BE2C (cell line): ENCODE data around the gene MAS1.

Experiments used
- DNase-seq: peaks from one replicate; pipeline ENCODE4 v3.0.0-alpha.2; 2020
- H3K27me3 ChIP-seq: fragments of 250-450 bp; sonication (Bioruptor Pico); 2 replicates; pipeline ENCODE4 v1.5.1; 2020; ENCODE audit warnings: mild to moderate bottlenecking
- H3K36me3 ChIP-seq: fragments of 250-450 bp; sonication (Bioruptor Pico); 2 replicates; pipeline ENCODE4 v1.5.1; 2020; ENCODE audit warnings: mild to moderate bottlenecking
- H3K4me1 ChIP-seq: fragments of 250-450 bp; sonication (Bioruptor Pico); 2 replicates; pipeline ENCODE4 v1.5.1; 2020
- H3K4me3 ChIP-seq: 2 replicates; pipeline ENCODE4 v1.5.1; 2011; ENCODE audit warnings: low read depth, low read length
- H3K9me3 ChIP-seq: fragments of 250-450 bp; sonication (Bioruptor Pico); 2 replicates; pipeline ENCODE4 v1.5.1; 2020
- TF ChIP-seq, protein P1 (sequence below): IDR thresholded peaks from 2 replicates; pipeline ENCODE4 v1.5.1; 2012; ENCODE audit warnings: mild to moderate bottlenecking, low read depth, low read length

MAS1 gene

DNA sequence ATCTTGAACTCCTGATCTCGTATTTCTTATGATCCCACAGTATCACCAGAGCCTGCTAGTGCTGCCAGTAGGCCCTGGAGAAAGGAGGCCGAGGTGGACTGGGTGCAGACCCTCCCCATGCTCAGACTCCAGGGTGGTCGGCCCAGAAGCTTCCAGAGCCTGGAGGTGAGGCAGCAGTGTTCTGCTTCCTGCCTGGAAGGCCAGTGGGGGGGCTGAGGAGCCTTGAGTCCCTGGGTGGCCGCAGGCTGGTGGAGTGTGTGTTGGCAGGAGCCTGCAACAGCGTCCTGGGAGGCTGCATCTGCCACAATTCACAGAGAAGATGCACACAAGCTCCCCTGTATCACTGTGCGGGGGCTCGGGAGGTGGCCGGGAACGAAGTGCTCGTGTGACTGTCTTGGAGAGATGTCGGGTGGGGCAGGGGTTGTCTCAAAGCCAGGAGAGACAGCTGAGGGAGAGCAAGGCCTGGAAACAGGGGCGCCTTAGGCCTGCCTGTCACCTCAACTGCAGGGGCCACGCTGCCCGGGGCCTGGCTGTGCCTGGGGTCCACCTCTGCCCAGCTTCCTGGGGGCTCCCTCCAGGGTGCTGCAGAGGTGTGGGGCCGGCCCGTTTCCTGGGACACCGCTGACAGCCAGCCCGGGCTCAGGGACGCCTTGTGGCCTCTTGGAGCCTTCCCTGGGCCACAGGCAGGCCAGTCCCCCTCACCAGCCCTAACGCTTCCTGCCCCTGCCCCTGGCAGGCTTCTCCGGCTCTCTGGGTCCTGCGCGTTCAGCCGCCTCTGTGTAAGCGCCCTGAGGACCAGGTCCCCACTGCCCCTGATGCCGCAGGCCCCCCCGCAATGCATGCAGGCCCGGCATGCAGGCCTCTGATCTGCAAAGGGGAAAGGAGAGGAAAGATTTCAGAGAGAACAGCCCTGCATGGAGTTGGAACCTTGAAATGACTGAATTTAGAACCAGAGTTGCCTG lies 24.2 kb upstream of the MAS1 start:
- TF ChIP-seq, protein P1, sequence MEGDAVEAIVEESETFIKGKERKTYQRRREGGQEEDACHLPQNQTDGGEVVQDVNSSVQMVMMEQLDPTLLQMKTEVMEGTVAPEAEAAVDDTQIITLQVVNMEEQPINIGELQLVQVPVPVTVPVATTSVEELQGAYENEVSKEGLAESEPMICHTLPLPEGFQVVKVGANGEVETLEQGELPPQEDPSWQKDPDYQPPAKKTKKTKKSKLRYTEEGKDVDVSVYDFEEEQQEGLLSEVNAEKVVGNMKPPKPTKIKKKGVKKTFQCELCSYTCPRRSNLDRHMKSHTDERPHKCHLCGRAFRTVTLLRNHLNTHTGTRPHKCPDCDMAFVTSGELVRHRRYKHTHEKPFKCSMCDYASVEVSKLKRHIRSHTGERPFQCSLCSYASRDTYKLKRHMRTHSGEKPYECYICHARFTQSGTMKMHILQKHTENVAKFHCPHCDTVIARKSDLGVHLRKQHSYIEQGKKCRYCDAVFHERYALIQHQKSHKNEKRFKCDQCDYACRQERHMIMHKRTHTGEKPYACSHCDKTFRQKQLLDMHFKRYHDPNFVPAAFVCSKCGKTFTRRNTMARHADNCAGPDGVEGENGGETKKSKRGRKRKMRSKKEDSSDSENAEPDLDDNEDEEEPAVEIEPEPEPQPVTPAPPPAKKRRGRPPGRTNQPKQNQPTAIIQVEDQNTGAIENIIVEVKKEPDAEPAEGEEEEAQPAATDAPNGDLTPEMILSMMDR, result no peak
- Histone ChIP-seq H3K4me1 (no peaks in the 10 kb centered on the region), H3K27me3 (no peaks in the 10 kb centered on the region), H3K36me3 (no peaks in the 10 kb centered on the region), H3K9me3 (no peaks in the 10 kb centered on the region; the same call in 1 of the 2 replicates), H3K4me3 (no peak overlapping the region)
- no peak for DNase-seq

DNA sequence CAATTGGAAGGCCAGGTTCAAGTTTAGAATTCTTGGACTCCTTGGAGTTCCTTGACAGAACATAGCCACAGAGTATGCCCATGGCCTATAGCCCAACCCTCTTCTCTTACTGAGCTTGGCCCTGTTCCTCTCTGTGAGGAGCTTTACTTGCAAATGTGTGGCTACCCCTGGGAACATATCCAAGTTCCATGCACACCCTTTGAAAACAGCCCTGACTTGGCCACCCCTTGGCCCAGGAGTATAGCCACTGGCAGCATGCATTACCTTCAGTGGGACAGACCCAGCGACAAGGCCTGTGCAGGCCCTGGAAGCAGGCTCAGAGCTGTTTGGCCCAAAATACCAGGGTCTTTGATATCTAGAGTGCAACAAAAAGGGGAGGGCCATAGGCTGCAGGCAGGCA lies 19.5 kb upstream of the MAS1 start:
- TF ChIP-seq, protein P1, result no peak
- no peaks in the 10 kb centered on the region; the same call in 1 of the 2 replicates for H3K9me3 ChIP-seq
- H3K4me1 ChIP-seq, result no peaks in the 10 kb centered on the region
- no peaks in the 10 kb centered on the region for H3K36me3 ChIP-seq
- no peak overlapping the region for H3K4me3 ChIP-seq
- no peak for DNase-seq
- no peaks in the 10 kb centered on the region for H3K27me3 ChIP-seq

DNA sequence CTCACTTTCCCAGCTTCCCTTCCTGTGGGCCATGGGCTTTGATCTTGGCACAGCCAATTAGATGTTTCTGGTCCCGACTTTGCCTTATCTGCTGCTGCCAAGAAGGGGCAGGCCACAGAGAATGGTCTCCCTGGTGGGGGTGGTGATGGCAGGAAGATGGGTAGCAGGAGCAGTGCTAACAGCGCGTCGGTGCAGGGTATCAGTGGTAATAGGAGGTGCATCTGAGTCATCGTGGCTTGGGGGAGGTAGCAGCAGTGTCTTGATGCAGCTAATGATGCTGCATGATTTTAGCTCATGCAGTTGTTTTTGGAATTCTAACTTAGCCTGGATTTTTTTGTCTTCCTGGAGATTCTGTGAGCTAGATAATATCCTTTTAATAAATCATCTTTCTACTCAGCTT lies 18.9 kb upstream of the MAS1 start:
- Histone ChIP-seq H3K4me1 (no peaks in the 10 kb centered on the region), H3K9me3 (no peaks in the 10 kb centered on the region; the same call in 1 of the 2 replicates), H3K27me3 (no peaks in the 10 kb centered on the region), H3K4me3 (no peak overlapping the region), H3K36me3 (no peaks in the 10 kb centered on the region)
- no peak for DNase-seq
- TF ChIP-seq, protein P1, result no peak

DNA sequence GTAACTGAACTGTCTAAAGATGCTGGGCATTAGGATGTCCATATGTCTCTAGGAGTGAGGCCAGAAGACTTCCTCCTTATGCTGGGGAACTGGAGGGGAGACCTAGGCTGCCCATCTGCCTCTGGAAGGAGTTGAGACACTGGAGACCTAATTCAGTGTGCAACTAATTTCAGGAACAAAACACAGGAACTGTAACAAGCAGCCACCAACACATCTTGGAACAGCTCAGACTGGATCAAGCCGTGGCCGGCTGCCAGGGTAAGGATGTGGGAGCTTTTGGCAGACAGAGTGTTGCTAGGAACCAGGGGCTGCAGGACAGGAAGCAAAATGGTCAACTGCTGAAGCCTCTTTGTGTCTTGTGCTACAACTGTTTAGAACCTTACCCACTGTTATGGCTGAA lies 16.4 kb upstream of the MAS1 start:
- DNase-seq, result no peak
- Histone ChIP-seq H3K27me3 (no peaks in the 10 kb centered on the region), H3K9me3 (no peaks in the 10 kb centered on the region), H3K36me3 (no peaks in the 10 kb centered on the region), H3K4me3 (no peak overlapping the region), H3K4me1 (no peaks in the 10 kb centered on the region)
- TF ChIP-seq, protein P1, result no peak

DNA sequence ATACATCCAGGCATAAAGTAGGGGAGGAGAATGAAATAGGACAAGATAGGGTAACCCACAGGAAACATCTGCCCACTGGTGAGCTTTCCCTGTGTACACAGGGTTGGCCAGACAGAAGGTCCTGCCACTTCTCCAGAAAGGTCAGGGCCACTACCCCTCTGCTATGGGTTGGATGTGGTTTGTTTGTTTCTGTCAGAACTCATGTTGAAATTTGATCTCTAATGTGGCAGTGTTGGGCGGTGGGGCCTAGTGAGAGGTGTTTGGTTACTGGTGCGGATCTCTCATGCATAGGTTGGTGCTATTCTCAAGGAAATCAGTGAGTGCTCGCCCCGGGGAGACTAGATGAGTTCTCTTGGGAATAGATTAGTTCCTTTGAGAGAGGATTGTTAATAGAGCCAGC lies 15.6 kb upstream of the MAS1 start:
- Histone ChIP-seq H3K9me3 (no peaks in the 10 kb centered on the region), H3K4me3 (no peak overlapping the region), H3K27me3 (no peaks in the 10 kb centered on the region), H3K4me1 (no peaks in the 10 kb centered on the region), H3K36me3 (no peaks in the 10 kb centered on the region)
- TF ChIP-seq, protein P1, result no peak
- no peak for DNase-seq

DNA sequence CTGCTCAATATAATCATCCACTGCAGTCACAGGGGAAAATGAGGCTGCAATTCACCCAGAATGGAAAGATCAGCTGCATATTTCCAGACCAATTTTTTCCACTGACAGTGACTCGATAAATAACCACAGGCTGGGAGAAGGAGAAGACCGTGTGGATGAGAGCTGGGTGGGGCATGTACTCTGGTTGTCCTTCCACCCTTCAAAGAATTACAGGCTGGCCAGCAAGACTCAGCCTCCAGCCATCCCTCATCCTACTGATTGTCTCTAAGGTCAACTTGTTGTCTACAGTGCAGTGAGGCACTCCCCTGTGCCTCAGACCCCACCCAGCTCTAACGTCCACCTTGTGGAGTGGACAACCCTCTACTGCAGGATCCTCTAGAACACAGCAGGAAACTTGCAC lies 14.5 kb upstream of the MAS1 start:
- no peaks in the 10 kb centered on the region for H3K4me1 ChIP-seq
- H3K36me3 ChIP-seq, result no peaks in the 10 kb centered on the region
- TF ChIP-seq, protein P1, result no peak
- no peak overlapping the region for H3K4me3 ChIP-seq
- H3K9me3 ChIP-seq, result no peaks in the 10 kb centered on the region
- no peaks in the 10 kb centered on the region for H3K27me3 ChIP-seq
- DNase-seq, result no peak
